Esophagus squamous epithelium (tissue), 5 donors: ENCODE measurements around the gene BIRC2. TPM values are rescaled to one million over a fixed set of nuclear protein-coding genes. Genes with fewer than 3 reads are reported as not detected.

ENCODE experiments used
- DNase-seq: peaks from one replicate; lab custom pipeline; 2025; lab: John Stamatoyannopoulos, UW
- H3K27ac ChIP-seq, 4 donors: fragments of 200-600 bp; sonication (generic); one replicate each; pipeline ENCODE4 v1.5.1; 2016 to 2019; ENCODE audit warnings: mild to moderate bottlenecking in 1 of 4
- H3K27me3 ChIP-seq, 4 donors: fragments of 200-600 bp; sonication (generic); 1 replicate in 3 of 4; 2 replicates in 1 of 4; pipeline versions ENCODE4 v1.5.1 to v1.6.0; 2017 to 2021; ENCODE audit warnings: antibody characterized with exemption in 1 of 4
- H3K36me3 ChIP-seq, 3 donors: fragments of 200-600 bp; sonication (generic); one replicate each; pipeline ENCODE4 v1.5.1; 2016 to 2019
- H3K4me1 ChIP-seq, 3 donors: fragments of 200-600 bp; sonication (generic); one replicate each; pipeline ENCODE4 v1.5.1; 2017 to 2019
- H3K4me3 ChIP-seq, 4 donors: fragments of 200-600 bp; sonication (generic); 1 replicate in 3 of 4; 2 replicates in 1 of 4; pipeline ENCODE4 v1.5.1; 2016 to 2019; ENCODE audit warnings: mild to moderate bottlenecking in 2 of 4, moderate library complexity in 1 of 4
- H3K9me3 ChIP-seq, 3 donors: fragments of 200-600 bp; sonication (generic); one replicate each; pipeline ENCODE4 v1.5.1; 2016 to 2019
- POLR2A ChIP-seq, 4 donors: fragments of 450-650 bp; IDR thresholded peaks; one replicate each; pipeline ENCODE4 v1.6.1; 2017; ENCODE audit warnings: antibody characterized with exemption in 4 of 4, mild to moderate bottlenecking in 4 of 4, moderate library complexity in 3 of 4
- WGBS, 2 donors: methylation state at CpG; one replicate each; pipeline ENCODE4 v1.1.5; 2018; 5-methylcytosine and 5-hydroxymethylcytosine counted together
- intact Hi-C: fragments of 100-400 bp; cut with DNase I; formaldehyde crosslinking; loops from one replicate; pipeline ENCODE4 v1.15.0; 2022
- small RNA-seq, 4 donors: library from RNA; depleted of rRNA; stranded (forward); fragments of <200 nt; gene quantifications; one replicate each; pipeline ENCODE3, GENCODE V24; 2016
- total RNA-seq, 4 donors: library from RNA; depleted of rRNA; stranded (reverse); fragments of >200 nt; gene quantifications; one replicate each; pipeline ENCODE4 v1.1.0, GENCODE V29; 2016
- TF ChIP-seq, protein P1 (sequence below), 6 experiments: fragments of 450-650 bp in 4 of 6; fragments of 200-600 bp in 2 of 6; sonication (generic) in 2 of 6; IDR thresholded peaks; one replicate each; pipeline ENCODE4 v1.5.1; 2016 to 2019; ENCODE audit warnings: antibody characterized with exemption in 6 of 6, mild to moderate bottlenecking in 4 of 6, moderate library complexity in 4 of 6
- donor health status: DM: yes; HTN: yes; CAD: no.

Gene BIRC2
- total RNA-seq, 4 donors from 2014 or later, result 18.9 to 38.7 (median 26.4) TPM

DNA sequence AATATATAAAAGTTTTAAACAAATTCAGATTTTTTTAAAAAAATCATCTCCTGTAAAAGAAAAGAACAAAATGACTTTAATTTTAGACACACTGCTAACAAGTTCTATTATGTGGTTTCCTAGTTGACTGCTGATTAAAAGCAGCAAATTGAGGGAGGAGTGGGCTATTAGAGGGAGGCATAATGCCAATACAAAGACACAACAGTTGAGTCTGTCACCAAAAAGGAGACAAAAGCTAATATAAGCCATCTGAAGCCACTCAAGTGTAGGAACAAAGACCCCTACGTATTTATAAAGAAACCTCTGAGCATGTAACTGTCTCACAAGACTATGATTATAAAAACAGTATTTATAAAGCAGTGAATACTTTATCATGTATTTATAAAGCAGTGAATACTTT lies 76.9 kb downstream of the BIRC2 start:
- TF ChIP-seq, protein P1, sequence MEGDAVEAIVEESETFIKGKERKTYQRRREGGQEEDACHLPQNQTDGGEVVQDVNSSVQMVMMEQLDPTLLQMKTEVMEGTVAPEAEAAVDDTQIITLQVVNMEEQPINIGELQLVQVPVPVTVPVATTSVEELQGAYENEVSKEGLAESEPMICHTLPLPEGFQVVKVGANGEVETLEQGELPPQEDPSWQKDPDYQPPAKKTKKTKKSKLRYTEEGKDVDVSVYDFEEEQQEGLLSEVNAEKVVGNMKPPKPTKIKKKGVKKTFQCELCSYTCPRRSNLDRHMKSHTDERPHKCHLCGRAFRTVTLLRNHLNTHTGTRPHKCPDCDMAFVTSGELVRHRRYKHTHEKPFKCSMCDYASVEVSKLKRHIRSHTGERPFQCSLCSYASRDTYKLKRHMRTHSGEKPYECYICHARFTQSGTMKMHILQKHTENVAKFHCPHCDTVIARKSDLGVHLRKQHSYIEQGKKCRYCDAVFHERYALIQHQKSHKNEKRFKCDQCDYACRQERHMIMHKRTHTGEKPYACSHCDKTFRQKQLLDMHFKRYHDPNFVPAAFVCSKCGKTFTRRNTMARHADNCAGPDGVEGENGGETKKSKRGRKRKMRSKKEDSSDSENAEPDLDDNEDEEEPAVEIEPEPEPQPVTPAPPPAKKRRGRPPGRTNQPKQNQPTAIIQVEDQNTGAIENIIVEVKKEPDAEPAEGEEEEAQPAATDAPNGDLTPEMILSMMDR (IDR thresholded peaks at IDR 0.05), result no peak
- no peak for TF ChIP-seq POLR2A (IDR thresholded peaks at IDR 0.05)
- peaks cover 0 to 29% (median 9%) of the 10 kb centered on the region in 3 donors for H3K4me1 ChIP-seq
- 78 to 100% methylated on average over 1 of the region's 1 CpG for WGBS, 2 donors

DNA sequence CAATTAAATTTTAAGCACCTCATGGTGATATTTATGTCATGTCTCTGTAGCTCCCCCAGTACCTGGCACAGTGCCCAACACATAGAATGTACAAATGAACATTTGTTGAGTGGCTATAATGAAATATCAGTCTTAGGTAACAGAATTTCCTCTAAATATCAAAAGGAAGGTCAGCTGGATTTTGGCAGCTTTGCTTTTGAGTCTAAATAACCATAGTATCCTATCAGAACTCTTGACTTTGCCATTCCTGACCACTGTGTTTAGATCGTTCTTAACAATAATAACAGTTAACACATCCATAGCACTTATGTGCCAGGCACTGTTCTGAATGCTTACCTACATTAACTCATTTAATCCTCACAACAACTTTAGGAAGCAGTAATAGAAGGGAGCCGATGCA lies 79.0 kb downstream of the BIRC2 start:
- Histone ChIP-seq H3K27me3 (no peaks in the 10 kb centered on the region), H3K36me3 (no peaks in the 10 kb centered on the region), H3K27ac (no peak overlapping the region), H3K4me1 (peaks cover 0 to 32% (median 13%) of the 10 kb centered on the region in 3 donors), H3K9me3 (no peaks in the 10 kb centered on the region), H3K4me3 (no peak overlapping the region)
- no peak for DNase-seq
- intact Hi-C loops, result no loop called here
- TF ChIP-seq, protein P1 (IDR thresholded peaks at IDR 0.05), result no peak
- TF ChIP-seq POLR2A (IDR thresholded peaks at IDR 0.05), result no peak
- WGBS, 2 donors, result 72 to 86% methylated on average over 2 of the region's 2 CpGs

More for the DNA sequence above, 76.9 kb downstream of the BIRC2 start:
- Histone ChIP-seq H3K9me3 (no peaks in the 10 kb centered on the region), H3K27me3 (no peaks in the 10 kb centered on the region), H3K27ac (no peak overlapping the region), H3K4me3 (no peak overlapping the region), H3K36me3 (no peaks in the 10 kb centered on the region)
- no peak for DNase-seq
- intact Hi-C loops, result no loop called here

DNA sequence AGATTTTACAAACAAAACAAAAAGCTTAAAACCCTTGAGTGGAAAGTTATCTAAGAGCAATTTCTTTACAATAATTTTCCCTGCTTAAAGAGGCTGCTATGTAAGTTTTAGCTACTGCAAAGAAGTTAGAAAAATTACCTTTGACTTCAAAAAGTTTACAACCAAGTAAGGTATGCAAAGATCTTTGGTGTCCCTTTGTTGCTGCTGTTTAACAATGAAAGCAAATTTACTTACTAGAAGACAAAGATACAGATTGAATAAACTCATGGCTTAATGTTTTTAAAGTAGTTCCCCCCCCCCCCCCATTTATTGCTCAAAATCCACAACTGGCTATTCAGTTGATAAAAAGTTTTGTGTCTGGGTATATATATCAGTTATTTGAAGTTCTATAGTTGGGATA lies 79.6 kb downstream of the BIRC2 start:
- H3K27me3 ChIP-seq, result no peaks in the 10 kb centered on the region
- H3K4me3 ChIP-seq, result no peak overlapping the region
- DNase-seq, result no peak
- H3K4me1 ChIP-seq, result peaks cover 0 to 29% (median 13%) of the 10 kb centered on the region in 3 donors
- no peaks in the 10 kb centered on the region for H3K9me3 ChIP-seq
- no peak overlapping the region for H3K27ac ChIP-seq
- H3K36me3 ChIP-seq, result peaks cover 0 to 2% (median 0%) of the 10 kb centered on the region in 3 donors
- intact Hi-C loops, result no loop called here
- no peak for TF ChIP-seq POLR2A (IDR thresholded peaks at IDR 0.05)
- TF ChIP-seq, protein P1 (IDR thresholded peaks at IDR 0.05), result no peak

DNA sequence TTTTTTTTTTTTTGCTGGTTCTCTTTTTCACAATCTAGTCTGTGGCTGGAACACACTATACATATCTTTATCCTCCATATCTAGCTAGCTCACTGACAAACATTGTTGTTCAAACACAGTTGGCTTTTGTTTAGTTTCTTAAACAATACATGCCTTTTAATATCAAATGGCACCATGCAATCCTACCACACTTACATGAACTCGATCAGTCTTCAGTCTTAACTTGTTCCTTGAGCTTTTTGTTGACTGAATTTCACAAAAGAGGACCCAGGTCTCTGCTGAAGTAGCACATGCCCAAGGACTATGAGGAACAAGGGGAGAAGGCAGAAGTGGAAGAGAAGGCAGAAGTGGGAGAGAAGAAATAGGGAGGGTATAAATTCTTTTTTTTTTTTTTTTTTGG lies 80.1 kb downstream of the BIRC2 start:
- no peak overlapping the region for H3K27ac ChIP-seq
- TF ChIP-seq, protein P1 (IDR thresholded peaks at IDR 0.05), result no peak
- TF ChIP-seq POLR2A (IDR thresholded peaks at IDR 0.05), result no peak
- no peak overlapping the region for H3K4me3 ChIP-seq
- 0% methylated on average over 1 of the region's 1 CpG for WGBS, 2 donors
- H3K36me3 ChIP-seq, result peaks cover 0 to 7% (median 0%) of the 10 kb centered on the region in 3 donors
- peaks cover 0 to 29% (median 13%) of the 10 kb centered on the region in 3 donors for H3K4me1 ChIP-seq
- intact Hi-C loops, result no loop called here
- H3K27me3 ChIP-seq, result no peaks in the 10 kb centered on the region
- DNase-seq, result no peak
- H3K9me3 ChIP-seq, result no peaks in the 10 kb centered on the region

Small RNA genes within 50 kb of the gene (small RNA-seq; reads per million reads assigned to genes)
- gene AP000942.3 (0 reads per million in 4 donors), gene AP000942.4 (0 reads per million in 4 donors), gene RNU6-952P (0 reads per million in 4 donors)

Other genes starting within 250 kb of the BIRC2 start
- 100 to 1,000 TPM in 3 of 4 donors, 10 to 100 TPM in 1; 97.0 to 177 (median 142) TPM for gene YAP1, start 236.8 kb upstream of the BIRC2 start, total RNA-seq
- 1 to 10 TPM; 2.4 to 6.9 (median 6.0) TPM for gene BIRC3, start 29.7 kb upstream of the BIRC2 start, total RNA-seq
- 100 to 1,000 TPM in 3 of 4 donors, 10 to 100 TPM in 1; 53.2 to 152 (median 128) TPM for gene TMEM123, start 105.6 kb downstream of the BIRC2 start, total RNA-seq
- gene MMP7, start 183.5 kb downstream of the BIRC2 start, total RNA-seq, result 10 to 100 TPM in 1 of 4 donors, not detected in 3; 35.8 TPM